ENCODE data around the gene HDGFL2.

HDGFL2 gene

DNA sequence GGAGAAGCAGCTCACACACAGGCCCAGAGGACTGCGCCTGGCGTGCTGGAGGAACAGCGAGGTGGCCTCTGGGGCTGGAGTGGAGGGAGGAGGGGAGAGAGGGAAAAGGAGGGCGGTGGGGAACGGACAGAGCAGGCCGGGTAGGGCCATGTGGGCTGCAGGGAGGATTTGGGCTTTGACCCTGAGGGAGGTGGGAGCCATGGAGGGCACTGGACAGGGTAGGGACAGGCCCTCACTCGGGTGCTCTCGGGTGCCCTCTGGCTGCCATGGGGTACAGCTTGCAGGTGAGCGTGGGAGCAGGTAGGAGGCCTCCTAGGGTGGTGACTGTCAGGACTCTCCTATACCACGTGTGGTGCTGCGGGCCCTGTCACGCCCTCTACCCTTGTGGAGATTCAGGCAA is 23.4 kb downstream of the HDGFL2 start:
- DNase-seq (ENCODE audit: insufficient read length, low spot score) (no peak), FAIRE-seq (no peak)
- TF ChIP-seq, protein P1, sequence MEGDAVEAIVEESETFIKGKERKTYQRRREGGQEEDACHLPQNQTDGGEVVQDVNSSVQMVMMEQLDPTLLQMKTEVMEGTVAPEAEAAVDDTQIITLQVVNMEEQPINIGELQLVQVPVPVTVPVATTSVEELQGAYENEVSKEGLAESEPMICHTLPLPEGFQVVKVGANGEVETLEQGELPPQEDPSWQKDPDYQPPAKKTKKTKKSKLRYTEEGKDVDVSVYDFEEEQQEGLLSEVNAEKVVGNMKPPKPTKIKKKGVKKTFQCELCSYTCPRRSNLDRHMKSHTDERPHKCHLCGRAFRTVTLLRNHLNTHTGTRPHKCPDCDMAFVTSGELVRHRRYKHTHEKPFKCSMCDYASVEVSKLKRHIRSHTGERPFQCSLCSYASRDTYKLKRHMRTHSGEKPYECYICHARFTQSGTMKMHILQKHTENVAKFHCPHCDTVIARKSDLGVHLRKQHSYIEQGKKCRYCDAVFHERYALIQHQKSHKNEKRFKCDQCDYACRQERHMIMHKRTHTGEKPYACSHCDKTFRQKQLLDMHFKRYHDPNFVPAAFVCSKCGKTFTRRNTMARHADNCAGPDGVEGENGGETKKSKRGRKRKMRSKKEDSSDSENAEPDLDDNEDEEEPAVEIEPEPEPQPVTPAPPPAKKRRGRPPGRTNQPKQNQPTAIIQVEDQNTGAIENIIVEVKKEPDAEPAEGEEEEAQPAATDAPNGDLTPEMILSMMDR (IDR thresholded peaks at IDR 0.05; ENCODE audit: insufficient read depth, missing control alignments), result no peak

DNA sequence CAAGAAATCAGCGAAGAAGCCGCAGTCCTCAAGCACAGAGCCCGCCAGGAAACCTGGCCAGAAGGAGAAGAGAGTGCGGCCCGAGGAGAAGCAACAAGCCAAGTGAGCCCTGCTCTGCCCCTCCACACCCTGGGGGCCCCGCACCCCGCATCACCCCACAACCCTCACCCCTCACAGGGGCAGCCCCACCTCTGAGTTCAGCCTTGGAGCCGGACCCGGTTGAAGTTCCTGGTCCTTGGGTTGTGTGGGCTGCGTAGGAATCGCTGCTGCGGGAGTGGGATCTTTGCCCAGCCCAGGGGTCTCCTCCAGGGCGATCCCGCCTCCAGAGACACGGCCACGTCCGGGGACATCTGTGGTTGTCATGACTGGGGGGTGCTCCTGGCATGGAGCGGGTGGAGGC is 24.2 kb downstream of the HDGFL2 start:
- no peak for FAIRE-seq
- no peak for DNase-seq (ENCODE audit: insufficient read length, low spot score)
- TF ChIP-seq, protein P1 (IDR thresholded peaks at IDR 0.05; ENCODE audit: insufficient read depth, missing control alignments), result no peak

DNA sequence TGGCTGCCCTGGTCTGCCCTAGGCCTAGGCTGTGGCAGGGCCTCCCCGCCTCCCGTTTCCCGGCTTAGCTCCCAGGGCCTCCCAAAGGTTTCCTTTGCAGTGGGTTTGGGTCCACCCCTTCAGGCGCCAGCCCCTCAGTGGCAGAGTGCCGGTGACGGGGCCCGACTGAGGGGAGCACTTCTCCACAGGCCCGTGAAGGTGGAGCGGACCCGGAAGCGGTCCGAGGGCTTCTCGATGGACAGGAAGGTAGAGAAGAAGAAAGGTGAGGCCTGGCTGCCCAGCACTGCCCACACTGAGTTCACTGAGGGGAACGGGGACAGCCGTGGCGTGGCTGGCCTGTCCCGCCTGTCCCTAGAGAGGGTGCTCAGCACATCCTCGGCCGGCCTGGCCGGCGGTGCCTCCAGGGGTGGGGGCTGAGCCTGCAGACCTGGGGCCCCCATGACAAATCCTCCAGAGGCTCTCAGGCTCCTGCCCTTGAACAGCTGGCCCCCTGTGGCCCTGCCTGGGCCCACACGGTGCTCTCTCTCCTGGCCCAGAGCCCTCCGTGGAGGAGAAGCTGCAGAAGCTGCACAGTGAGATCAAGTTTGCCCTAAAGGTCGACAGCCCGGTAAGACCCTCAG is 25.8 kb downstream of the HDGFL2 start:
- no peak for DNase-seq (ENCODE audit: insufficient read length, low spot score)
- TF ChIP-seq, protein P1 (IDR thresholded peaks at IDR 0.05; ENCODE audit: insufficient read depth, missing control alignments), result no peak
- FAIRE-seq, result no peak

DNA sequence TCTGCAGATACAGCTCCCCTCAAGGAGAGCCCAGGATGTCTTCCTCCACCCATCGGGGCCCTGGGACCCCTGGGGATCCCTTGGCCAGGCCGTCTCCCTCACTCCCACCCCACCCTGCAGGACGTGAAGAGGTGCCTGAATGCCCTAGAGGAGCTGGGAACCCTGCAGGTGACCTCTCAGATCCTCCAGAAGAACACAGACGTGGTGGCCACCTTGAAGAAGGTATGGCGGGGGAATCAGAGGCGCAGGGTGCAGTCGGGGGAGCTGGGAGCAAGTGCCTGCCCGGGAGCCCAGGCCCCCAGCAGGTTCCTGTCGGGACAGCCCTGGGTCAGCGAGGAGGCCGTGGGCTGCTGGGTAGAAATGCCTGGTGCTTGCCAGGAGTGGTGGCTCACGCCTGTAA is 26.6 kb downstream of the HDGFL2 start:
- FAIRE-seq (no peak), DNase-seq (ENCODE audit: insufficient read length, low spot score) (no peak)
- TF ChIP-seq, protein P1 (IDR thresholded peaks at IDR 0.05; ENCODE audit: insufficient read depth, missing control alignments), result no peak

DNA sequence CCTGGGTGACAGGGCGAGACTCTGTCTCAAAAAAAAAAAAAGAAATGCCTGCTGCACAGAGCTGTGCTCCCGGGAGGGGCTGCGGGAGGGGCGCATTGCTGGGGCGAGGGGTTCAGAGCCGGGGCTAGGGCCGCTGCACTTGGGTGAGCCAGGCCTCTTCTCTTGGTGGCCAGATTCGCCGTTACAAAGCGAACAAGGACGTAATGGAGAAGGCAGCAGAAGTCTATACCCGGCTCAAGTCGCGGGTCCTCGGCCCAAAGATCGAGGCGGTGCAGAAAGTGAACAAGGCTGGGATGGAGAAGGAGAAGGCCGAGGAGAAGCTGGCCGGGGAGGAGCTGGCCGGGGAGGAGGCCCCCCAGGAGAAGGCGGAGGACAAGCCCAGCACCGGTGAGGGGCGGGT is 27.2 kb downstream of the HDGFL2 start:
- DNase-seq (ENCODE audit: insufficient read length, low spot score) (no peak), FAIRE-seq (no peak)
- TF ChIP-seq, protein P1 (IDR thresholded peaks at IDR 0.05; ENCODE audit: insufficient read depth, missing control alignments), result no peak

DNA sequence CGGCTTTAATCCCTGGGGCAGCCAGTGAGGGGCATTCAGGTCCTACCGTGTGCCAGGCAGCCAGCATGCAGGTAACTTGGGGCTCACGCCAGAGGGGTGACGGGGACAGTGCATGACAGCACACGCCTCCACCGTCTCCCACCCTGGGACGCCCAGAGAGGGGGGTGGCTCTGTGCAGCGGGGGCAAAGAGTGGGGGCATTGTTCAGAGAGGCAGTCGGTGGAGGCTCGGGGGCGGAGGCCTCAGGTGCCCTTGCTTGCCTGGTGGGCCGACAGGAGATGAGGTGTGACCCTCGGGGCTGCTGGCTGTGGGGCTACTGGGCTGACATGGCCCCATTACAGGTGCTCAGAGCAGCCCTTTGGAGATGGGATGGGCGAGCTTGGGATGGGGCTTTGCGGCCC is 27.8 kb downstream of the HDGFL2 start:
- TF ChIP-seq, protein P1 (IDR thresholded peaks at IDR 0.05; ENCODE audit: insufficient read depth, missing control alignments), result no peak
- FAIRE-seq, result no peak

DNA sequence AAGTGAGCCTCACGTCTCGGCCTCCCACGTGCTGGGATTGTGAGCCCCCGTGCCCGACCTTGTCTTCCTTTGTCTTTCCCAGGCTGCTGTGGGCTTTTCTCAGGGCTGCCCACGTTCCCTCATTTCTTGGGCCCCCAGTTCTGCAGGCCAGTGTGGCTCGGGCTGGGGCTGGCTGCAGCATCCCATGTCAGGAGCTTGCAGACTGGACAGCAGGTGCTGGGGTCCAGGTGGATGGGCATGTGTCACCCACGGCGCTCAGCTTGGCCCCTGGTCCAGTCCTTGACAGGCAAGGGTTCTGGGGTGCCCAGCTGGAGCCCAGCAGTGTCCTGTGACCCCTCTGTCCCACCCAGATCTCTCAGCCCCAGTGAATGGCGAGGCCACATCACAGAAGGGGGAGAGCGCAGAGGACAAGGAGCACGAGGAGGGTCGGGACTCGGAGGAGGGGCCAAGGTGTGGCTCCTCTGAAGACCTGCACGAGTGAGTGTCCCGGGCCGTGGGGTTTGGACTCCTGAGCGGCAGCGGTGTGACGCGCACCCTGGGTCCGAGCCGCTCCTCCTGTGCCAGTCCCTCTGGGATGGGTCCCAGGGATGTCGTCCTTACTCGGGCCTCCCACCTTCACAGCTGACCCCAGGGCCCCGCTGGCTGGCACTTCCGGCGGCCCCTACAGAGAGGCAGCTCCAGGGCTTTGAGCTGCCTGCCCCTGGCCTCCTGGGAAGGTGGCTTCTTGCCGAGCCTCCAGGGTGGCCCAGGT is 28.9 kb downstream of the HDGFL2 start:
- TF ChIP-seq, protein P1 (IDR thresholded peaks at IDR 0.05; ENCODE audit: insufficient read depth, missing control alignments), result no peak
- no peak for FAIRE-seq
- no peak for DNase-seq (ENCODE audit: insufficient read length, low spot score)

More for the DNA sequence above, 27.8 kb downstream of the HDGFL2 start:
- DNase-seq (ENCODE audit: insufficient read length, low spot score), result no peak
